HG02852 (cell line): ENCODE data around the gene ZNF547.
A peak's percentile ranks its signal among the peaks of the same experiment; 100 is the strongest.
"Not testable (repeated sequence)": the region's sequence is repeated elsewhere in the genome, so short reads cannot be mapped to it uniquely, and the experiment has no call there.

Source experiments
- ATAC-seq: cut with Tn5 transposase; IDR thresholded peaks from one replicate; pipeline ENCODE4 v1.9.1; 2021; ENCODE audit warnings: mild to moderate bottlenecking, moderate library complexity; ENCODE audit not compliant: unreplicated experiment

The ZNF547 gene

GRCh38 chr19:57374179-57374578 is 10.8 kb downstream of the ZNF547 start:
- no peak for ATAC-seq

- not testable (repeated sequence) for ATAC-seq
Measured at GRCh38 chr19:57374647-57375046, 11.3 kb downstream of the ZNF547 start.

GRCh38 chr19:57376151-57376550 is 12.8 kb downstream of the ZNF547 start:
- no peak for ATAC-seq

GRCh38 chr19:57377498-57378146 is 14.3 kb downstream of the ZNF547 start:
- ATAC-seq, result no peak

- ATAC-seq, result no peak
Measured at GRCh38 chr19:57380923-57381322, 17.6 kb downstream of the ZNF547 start.

- no peak for ATAC-seq
Measured at GRCh38 chr19:57382806-57383488, 19.6 kb downstream of the ZNF547 start.

- no peak for ATAC-seq
Measured at GRCh38 chr19:57389194-57389729, 25.9 kb downstream of the ZNF547 start.

- peak; percentile 98 for ATAC-seq
Measured at GRCh38 chr19:57389730-57390598, 26.6 kb downstream of the ZNF547 start, which contains the start of gene ZNF548. ZNF548 (plus strand) TSS chr19:57389854; CDS start chr19:57390100, 246 bp downstream.

GRCh38 chr19:57395710-57396109 is 32.4 kb downstream of the ZNF547 start:
- ATAC-seq, result no peak

- no peak for ATAC-seq
Measured at GRCh38 chr19:57398868-57399267, 35.5 kb downstream of the ZNF547 start.

- no peak for ATAC-seq
Measured at GRCh38 chr19:57403737-57404563, 40.6 kb downstream of the ZNF547 start.

GRCh38 chr19:57406516-57407123 is 43.3 kb downstream of the ZNF547 start:
- peak; percentile 43 for ATAC-seq

- peak; percentile 99 for ATAC-seq
Measured at GRCh38 chr19:57410877-57411671, 47.7 kb downstream of the ZNF547 start, which contains the start of gene ZNF17. ZNF17 (plus strand) TSS chr19:57411161; CDS start chr19:57413616, 2,455 bp downstream.

GRCh38 chr19:57419439-57419838 is 56.1 kb downstream of the ZNF547 start:
- ATAC-seq, result no peak

GRCh38 chr19:57421037-57421436 is 57.7 kb downstream of the ZNF547 start:
- no peak for ATAC-seq
